GM21515 (cell line): ENCODE measurements around the gene CELSR1.

Experiments
- ATAC-seq: cut with Tn5 transposase; IDR thresholded peaks from one replicate; pipeline ENCODE4 v1.9.1; 2021; ENCODE audit not compliant: unreplicated experiment

The CELSR1 gene

GRCh38 chr22:46576556-46577367 is 39.3 kb upstream of the CELSR1 start:
- no peak for ATAC-seq

GRCh38 chr22:46575911-46576555 is 38.6 kb upstream of the CELSR1 start:
- ATAC-seq = no peak

- ATAC-seq = no peak
These were observed 37.8 kb upstream of the CELSR1 start for GRCh38 chr22:46574993-46575910.

GRCh38 chr22:46574438-46574992 is 37.1 kb upstream of the CELSR1 start:
- no peak for ATAC-seq

GRCh38 chr22:46573781-46574437 is 36.5 kb upstream of the CELSR1 start:
- no peak for ATAC-seq

GRCh38 chr22:46572911-46573780 is 35.7 kb upstream of the CELSR1 start:
- ATAC-seq = no peak

GRCh38 chr22:46571642-46572250 is 34.3 kb upstream of the CELSR1 start:
- ATAC-seq = no peak

- ATAC-seq = no peak
These were observed 32.7 kb upstream of the CELSR1 start for GRCh38 chr22:46569848-46570695.

GRCh38 chr22:46569055-46569847 is 31.8 kb upstream of the CELSR1 start:
- no peak for ATAC-seq

GRCh38 chr22:46568102-46568809 is 30.8 kb upstream of the CELSR1 start:
- no peak for ATAC-seq

- no peak for ATAC-seq
These were observed 30.1 kb upstream of the CELSR1 start for GRCh38 chr22:46567471-46567870.

- ATAC-seq = no peak
These were observed 26.8 kb upstream of the CELSR1 start for GRCh38 chr22:46564084-46564714.

- no peak for ATAC-seq
These were observed 26.1 kb upstream of the CELSR1 start for GRCh38 chr22:46563381-46564083.

GRCh38 chr22:46561435-46561905 is 24.1 kb upstream of the CELSR1 start:
- ATAC-seq = no peak

GRCh38 chr22:46560696-46561295 is 23.4 kb upstream of the CELSR1 start:
- no peak for ATAC-seq
